Thymus (tissue), 11 donors: ENCODE data around the gene ATOSB. TPM values are rescaled to one million over a fixed set of nuclear protein-coding genes. Genes with fewer than 3 reads are reported as not detected.

Experiments
- DNase-seq, 9 donors: peaks; one replicate each; pipeline ENCODE4 v3.0.0-alpha.2; 2013; ENCODE audit warnings: low spot score in 9 of 9, low read depth in 6 of 9, missing footprints in 1 of 9
- H3K27ac ChIP-seq, 2 donors: one replicate each; pipeline ENCODE4 v1.5.1; 2013; ENCODE audit warnings: control low read depth in 1 of 2, low read depth in 1 of 2, low read length in 1 of 2, mild to moderate bottlenecking in 1 of 2, moderate library complexity in 1 of 2
- H3K27me3 ChIP-seq, 2 donors: one replicate each; pipeline ENCODE4 v1.5.1; 2013; ENCODE audit warnings: low read length in 1 of 2; ENCODE audit not compliant: control insufficient read depth in 2 of 2, insufficient read depth in 1 of 2
- H3K36me3 ChIP-seq, 2 donors: one replicate each; pipeline ENCODE4 v1.5.1; 2013; ENCODE audit warnings: low read length in 1 of 2, mild to moderate bottlenecking in 1 of 2, moderate library complexity in 1 of 2; ENCODE audit not compliant: control insufficient read depth in 2 of 2, insufficient read depth in 2 of 2
- H3K4me1 ChIP-seq, 2 donors: one replicate each; pipeline ENCODE4 v1.5.1; 2013; ENCODE audit warnings: low read length in 2 of 2; ENCODE audit not compliant: control insufficient read depth in 2 of 2, insufficient read depth in 2 of 2
- H3K4me3 ChIP-seq, 2 donors: one replicate each; pipeline ENCODE4 v1.5.1; 2013; ENCODE audit warnings: low read length in 2 of 2, control low read depth in 1 of 2, mild to moderate bottlenecking in 1 of 2
- H3K9me3 ChIP-seq, 2 donors: one replicate each; pipeline ENCODE4 v1.5.1; 2013; ENCODE audit warnings: low read length in 1 of 2, mild to moderate bottlenecking in 1 of 2; ENCODE audit not compliant: control insufficient read depth in 2 of 2, insufficient read depth in 1 of 2
- WGBS: extraction: QIAGEN DNeasy Blood & Tissue Kit; methylation state at CpG from one replicate; pipeline ENCODE4 v1.1.7; 2013; 5-methylcytosine and 5-hydroxymethylcytosine counted together
- polyA plus RNA-seq: library from polyadenylated mRNA; stranded (reverse); fragments of 200-250 nt; gene quantifications from one replicate; pipeline ENCODE4 v1.2.3, GENCODE V29; 2013
- total RNA-seq: library from RNA; stranded (reverse); fragments of 120-200 nt; gene quantifications from one replicate; pipeline ENCODE4 v1.2.4, GENCODE V29; 2013
- donor health status: healthy.

ATOSB gene
- total and polyA plus RNA-seq, 2 donors, result 4.9 to 16.1 TPM

DNA sequence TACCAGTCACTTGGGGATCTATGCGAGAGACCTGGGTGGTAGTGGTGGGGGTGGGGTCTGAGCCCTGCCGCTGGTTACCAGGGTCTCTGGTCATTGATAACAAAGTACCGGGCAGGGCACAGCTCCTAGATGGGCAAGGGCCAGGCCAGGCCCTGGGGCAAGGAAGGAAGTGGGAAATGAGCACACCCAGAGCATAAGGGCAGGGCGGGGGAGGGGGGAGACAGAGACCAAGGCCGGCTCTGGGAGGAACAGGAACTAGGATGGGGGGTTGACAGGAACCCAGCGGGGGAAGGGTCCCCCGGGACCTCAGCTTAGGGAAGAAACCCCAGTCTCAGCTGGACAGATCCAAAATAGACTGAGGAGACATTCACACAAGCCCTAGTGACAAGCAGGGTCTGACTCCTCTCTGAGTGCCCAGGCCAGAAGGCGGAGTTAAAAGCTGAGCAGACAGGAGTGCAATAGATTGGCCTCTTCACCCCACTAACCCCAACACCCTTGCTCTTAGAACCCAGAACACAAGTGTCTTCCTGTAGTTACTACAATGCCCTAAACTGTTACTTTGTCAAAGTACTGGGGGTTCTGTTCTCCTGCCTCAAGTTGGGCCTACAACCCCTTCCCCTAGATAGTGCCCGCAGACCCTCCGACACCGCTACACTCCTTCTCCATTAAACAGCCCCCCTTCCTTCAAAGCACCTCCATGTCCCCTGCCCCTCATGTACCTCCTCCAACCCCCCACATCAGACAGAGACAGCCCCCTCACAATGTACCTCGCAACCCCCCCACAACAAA lies 628 bp downstream of the ATOSB start:
- peak overlapping the region; percentile 69 to 89 for H3K27ac ChIP-seq
- H3K9me3 ChIP-seq, result no peaks in the 10 kb centered on the region
- H3K4me1 ChIP-seq, result peaks cover 40 to 62% of the 10 kb centered on the region in 2 donors
- H3K4me3 ChIP-seq, result peak overlapping the region; percentile 63
- peak in 6 of 9 donors; percentile 12 to 55 (median 30) for DNase-seq
- peaks cover 0 to 4% of the 10 kb centered on the region in 2 donors for H3K27me3 ChIP-seq
- 11% methylated on average over 12 of the region's 12 CpGs for WGBS
- H3K36me3 ChIP-seq, result no peaks in the 10 kb centered on the region

DNA sequence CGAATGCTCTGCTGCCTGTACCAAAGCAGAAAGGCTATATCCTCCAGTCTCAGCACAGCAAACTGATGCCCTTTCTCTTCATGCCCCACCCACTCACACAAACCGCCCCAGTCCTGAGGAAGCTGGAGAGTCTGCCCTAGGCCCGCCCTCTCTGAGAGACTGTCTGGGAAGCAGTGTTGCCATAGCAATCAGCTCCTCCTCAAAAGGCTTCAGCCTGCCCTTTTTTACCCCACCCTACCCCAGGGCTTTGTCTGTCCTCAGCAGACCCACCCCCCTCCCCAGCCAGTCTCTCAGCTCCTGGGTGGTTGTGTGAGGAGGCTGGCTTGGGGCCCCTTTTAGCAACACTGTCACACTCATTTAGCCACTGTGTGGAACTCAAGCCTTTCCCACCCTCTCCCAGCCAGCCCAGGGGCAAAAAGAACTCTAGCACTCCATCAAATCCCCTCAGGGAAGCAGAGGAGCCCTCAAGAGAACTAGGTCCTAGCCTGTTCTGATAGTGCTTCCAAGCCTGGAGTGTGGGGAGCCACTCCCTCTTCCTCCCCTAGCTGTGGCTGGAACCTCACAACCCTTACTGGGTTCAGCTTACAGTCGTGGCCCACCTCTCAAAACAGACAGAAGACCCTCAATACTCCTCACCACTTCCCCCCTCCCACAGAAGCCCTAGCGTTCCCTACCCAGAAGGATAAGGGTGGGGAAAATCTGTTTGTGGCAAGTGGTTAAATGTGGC lies 1.4 kb downstream of the ATOSB start:
- WGBS, result 2% methylated on average over 5 of the region's 5 CpGs
- H3K9me3 ChIP-seq, result no peaks in the 10 kb centered on the region
- peak overlapping the region; percentile 69 to 89 for H3K27ac ChIP-seq
- peak; percentile 53 to 93 (median 77) for DNase-seq
- no peaks in the 10 kb centered on the region for H3K36me3 ChIP-seq
- H3K27me3 ChIP-seq, result peaks cover 0 to 4% of the 10 kb centered on the region in 2 donors
- peak overlapping the region; percentile 63 for H3K4me3 ChIP-seq
- H3K4me1 ChIP-seq, result peaks cover 40 to 62% of the 10 kb centered on the region in 2 donors

DNA sequence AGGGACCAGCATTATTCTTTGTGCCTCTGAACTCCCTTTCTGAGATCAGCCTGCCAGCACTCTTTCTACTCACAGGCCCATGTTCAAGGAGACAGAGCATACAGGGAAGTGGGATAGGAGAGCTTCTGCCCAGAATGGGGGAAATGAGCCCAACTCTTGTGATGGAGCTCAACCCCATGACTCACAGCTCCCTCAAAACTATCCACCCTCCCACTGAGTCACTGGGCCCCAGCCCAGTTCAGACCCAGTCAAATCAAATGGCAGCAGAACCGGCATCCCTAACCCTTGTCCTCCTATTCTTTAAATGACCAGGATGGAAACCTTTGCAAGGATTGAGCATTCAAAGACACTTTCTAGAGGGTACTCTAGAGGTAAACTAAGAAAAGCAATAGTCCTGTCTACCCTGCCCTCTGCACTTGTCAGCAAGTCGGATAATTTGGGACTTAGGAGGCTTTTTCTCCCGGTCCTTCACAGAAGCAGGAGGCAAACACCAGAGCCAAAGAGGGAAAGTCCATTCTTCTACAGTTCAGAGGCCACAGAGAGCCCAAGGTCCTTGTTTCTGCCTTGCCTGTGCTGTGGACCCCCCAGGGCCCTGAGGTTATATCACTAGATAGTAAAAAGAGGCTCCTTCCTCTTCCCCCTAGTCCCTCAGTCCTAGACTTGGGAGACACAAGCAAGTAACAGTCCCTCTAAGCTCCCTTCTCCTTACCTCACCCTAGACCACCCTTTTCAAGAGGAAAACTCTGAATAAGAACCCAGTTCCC lies 3.2 kb downstream of the ATOSB start:
- DNase-seq, result no peak

DNA sequence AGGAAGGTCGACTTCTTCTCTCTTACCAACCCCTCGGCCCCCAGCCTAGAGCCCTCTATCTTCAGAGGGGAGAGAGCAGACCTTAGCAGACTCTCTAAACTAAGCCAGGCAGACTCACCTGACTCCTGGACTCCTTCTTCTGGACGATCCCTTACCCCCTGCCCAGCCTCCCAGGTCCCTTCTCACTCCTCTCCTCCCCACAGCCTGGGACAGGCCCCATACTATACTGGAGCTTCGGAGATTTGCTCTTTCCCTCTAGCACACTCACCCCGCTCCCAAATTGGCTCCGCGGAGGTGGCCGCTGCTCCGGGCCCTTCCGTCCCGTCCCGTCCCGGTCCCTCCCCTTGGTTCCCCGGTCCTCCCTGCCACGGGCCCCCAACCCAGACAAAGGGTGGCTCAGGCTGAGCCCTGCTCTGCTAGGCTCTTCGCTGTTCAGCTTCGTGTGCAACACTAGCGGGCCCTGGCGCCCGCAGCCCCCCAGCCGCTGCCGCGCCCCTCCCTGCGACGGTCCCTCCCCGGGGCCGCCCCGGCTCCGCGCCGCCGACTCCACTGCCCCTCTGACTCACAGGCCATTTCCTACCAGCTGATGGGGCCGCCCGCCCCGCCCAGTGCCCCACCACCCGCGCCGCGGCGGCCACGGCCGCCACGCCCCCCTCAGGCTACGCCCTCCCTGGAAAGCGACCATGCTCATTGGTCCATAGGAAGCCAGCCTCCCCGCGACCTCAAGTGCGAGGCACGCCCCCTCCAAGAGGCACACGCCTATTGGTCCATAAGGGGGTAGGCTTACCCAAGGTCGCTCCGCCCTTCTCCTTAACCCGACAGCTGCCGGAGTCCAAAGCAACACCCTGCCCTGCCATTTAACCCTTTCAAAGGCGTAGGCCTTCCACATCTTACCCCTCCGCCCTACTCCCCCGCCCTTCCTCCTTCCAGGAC lies 4.4 kb downstream of the ATOSB start:
- Histone ChIP-seq H3K27ac (peak overlapping the region; percentile 43 to 74), H3K9me3 (peaks cover 0 to 1% of the 10 kb centered on the region in 2 donors), H3K4me1 (peaks cover 37 to 51% of the 10 kb centered on the region in 2 donors), H3K36me3 (peaks cover 20% of the 10 kb centered on the region in 2 donors), H3K4me3 (peak overlapping the region; percentile 52 to 65), H3K27me3 (no peaks in the 10 kb centered on the region)
- 3% methylated on average over 57 of the region's 57 CpGs for WGBS
- peak; percentile 85 to 97 (median 91) for DNase-seq

More for the DNA sequence above, 3.2 kb downstream of the ATOSB start:
- Histone ChIP-seq H3K4me1 (peaks cover 40 to 62% of the 10 kb centered on the region in 2 donors), H3K4me3 (no peak overlapping the region), H3K36me3 (peaks cover 8 to 10% of the 10 kb centered on the region in 2 donors), H3K9me3 (peaks cover 0 to 1% of the 10 kb centered on the region in 2 donors), H3K27me3 (peaks cover 0 to 4% of the 10 kb centered on the region in 2 donors), H3K27ac (peak overlapping the region; percentile 20 to 40)
- WGBS, result 97% methylated on average over 3 of the region's 3 CpGs

DNA sequence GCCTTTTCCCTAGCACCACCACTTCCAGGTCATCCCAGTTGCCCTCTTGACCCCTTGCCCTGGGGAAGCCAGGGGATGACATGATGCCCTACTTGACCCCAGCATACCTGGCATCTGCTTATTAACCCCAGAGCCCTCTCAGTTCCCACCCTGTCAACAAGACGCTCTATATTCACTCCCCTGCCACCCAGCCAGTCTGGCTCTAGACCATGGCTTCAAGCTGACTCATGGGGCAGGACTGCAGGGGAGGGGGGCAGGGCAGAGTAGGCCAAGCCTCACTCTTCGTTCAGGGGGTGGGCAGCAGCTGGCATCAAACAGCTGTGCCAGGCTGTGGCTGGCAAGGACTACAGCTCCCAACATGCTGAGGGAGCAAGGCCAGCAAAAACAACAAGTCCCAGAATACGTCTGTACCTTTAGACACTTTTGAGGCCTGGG lies 5.3 kb downstream of the ATOSB start:
- Histone ChIP-seq H3K9me3 (peaks cover 0 to 1% of the 10 kb centered on the region in 2 donors), H3K4me1 (peaks cover 35 to 43% of the 10 kb centered on the region in 2 donors), H3K27me3 (no peaks in the 10 kb centered on the region), H3K36me3 (peaks cover 25 to 29% of the 10 kb centered on the region in 2 donors), H3K4me3 (no peak overlapping the region), H3K27ac (no peak overlapping the region)
- WGBS, result 66% methylated on average over 3 of the region's 3 CpGs
- DNase-seq, result no peak

DNA sequence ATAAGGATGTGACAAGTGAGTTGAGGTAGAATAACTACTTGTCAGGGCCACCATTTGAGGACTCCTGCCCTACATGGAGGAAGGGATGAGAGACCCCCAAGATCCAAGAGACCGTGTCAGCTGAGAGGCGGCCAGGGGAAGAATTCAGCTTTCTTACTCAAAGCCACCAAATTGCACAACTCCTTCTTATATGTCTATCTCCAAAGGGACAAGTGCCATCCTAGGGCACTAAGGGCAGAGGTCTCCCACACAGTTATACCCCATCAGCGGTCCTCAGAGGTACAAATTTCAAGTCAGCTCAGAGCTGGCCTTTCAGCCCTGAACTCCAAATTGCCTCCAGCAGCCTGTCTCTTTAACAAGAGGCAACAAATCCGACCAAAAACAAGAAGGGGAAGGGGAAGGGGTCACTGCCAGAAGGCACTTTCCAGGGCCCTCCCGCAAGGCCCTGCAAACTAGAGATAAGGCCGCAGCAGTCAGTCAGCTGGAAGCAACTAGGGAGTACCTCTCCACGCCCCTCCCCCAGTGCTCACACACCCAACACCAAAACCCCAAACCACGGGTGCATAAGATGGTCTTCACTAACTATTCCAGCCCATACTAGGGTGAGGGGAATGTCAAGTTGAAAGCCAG lies 6.6 kb downstream of the ATOSB start:
- no peak overlapping the region for H3K4me3 ChIP-seq
- no peak for DNase-seq
- H3K27ac ChIP-seq, result no peak overlapping the region
- H3K36me3 ChIP-seq, result peaks cover 34% of the 10 kb centered on the region in 2 donors
- peaks cover 0 to 1% of the 10 kb centered on the region in 2 donors for H3K9me3 ChIP-seq
- no peaks in the 10 kb centered on the region for H3K27me3 ChIP-seq
- WGBS, result 68% methylated on average over 8 of the region's 8 CpGs
- H3K4me1 ChIP-seq, result peaks cover 22 to 30% of the 10 kb centered on the region in 2 donors

DNA sequence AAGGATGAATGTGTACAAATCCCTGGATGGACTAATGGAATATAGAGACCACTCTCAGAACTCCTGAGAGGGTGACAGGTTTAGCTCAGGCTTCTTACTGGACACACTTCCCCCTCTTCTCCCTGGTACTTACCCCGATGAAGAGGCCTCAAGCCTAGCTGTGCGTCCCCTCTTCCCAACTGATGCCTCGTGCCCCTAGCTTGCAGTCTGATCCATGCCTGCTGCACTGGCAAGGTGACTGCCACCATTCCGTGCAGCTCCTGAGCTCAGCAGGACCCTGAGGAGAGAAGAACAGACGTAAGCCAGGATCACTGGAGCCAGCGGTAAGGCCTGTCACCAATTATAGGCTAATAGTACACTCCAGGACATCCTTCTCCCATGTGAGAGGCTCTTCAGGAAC lies 7.2 kb downstream of the ATOSB start:
- H3K27me3 ChIP-seq, result no peaks in the 10 kb centered on the region
- DNase-seq, result no peak
- peaks cover 20 to 28% of the 10 kb centered on the region in 2 donors for H3K4me1 ChIP-seq
- WGBS, result 95% methylated on average over 6 of the region's 6 CpGs
- peaks cover 34% of the 10 kb centered on the region in 2 donors for H3K36me3 ChIP-seq
- no peak overlapping the region for H3K27ac ChIP-seq
- no peak overlapping the region for H3K4me3 ChIP-seq
- H3K9me3 ChIP-seq, result peaks cover 0 to 1% of the 10 kb centered on the region in 2 donors
